Stimulated activated CD8-positive, alpha-beta memory T cell treated with anti-CD3 and anti-CD28 coated beads, Interleukin-7, amount 100 ng/mL, for 4 hours (primary cell): Measurements from ENCODE around the gene GALNT10.
A peak's percentile ranks its signal among the peaks of the same experiment; 100 is the strongest.

Experiments used
- DNase-seq, 2 donors: peaks; one replicate each; pipeline ENCODE4 v3.0.0-alpha.2; 2020; ENCODE audit warnings: low read depth in 2 of 2

GALNT10 gene

DNA sequence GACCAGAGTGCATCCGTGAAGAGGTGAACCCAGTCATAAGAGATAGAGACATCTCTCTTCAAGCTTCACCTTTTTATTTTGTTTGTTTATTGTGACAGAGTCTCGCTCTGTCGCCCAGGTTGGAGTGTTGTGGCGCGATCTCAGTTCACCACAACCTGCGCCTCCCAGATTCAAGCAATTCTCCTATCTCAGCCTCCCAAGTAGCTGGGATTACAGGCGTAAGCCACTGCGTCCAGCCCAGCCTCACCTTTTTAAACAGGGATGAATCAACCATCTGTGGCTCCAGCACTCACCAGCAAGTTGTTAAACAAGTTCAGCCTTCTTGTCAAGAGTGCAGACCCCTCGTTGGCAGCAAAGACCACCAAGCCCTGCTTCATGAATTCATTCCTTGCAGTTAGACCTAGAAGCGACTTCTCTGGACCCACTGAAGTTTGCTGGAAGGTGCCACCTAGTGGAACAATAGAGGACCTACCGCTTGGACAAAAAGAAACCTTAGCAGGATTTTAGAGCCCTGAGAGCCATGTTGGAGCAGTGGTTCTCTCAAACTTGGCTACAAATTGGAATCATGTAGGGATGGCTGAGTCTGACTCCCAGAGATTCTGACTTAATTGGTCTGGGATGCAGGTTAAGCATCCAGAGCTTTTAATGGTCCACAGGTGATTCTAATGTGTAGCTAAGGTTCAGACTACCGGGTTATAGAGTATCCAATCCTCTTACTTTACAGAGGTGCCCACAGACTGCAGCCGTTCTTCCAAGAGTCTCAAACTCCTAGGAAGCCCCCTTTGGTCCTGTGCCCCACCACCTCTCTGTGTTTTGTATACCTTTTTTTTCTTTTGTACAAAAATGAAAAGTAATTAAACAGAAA is 10.5 kb upstream of the GALNT10 start:
- no peak for DNase-seq

DNA sequence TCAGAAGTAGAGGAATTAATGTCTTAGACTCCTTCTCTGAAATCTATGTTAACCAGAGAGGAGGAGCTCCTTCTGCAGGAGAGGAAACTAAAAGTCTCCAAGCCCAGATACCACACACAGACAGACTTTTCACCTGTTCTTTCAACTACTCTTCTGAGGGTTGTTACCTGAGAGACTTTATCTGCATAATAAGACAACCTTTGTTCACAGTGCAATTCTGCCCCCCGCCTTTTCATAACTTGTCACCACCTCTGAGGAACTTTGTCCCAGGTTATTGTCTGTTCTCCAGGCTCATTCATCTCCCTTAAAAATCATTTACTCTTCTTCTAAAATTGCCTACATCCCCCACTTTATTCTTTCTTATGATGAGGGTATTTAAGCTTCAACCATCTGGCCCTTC is 9.4 kb upstream of the GALNT10 start:
- DNase-seq, result no peak

DNA sequence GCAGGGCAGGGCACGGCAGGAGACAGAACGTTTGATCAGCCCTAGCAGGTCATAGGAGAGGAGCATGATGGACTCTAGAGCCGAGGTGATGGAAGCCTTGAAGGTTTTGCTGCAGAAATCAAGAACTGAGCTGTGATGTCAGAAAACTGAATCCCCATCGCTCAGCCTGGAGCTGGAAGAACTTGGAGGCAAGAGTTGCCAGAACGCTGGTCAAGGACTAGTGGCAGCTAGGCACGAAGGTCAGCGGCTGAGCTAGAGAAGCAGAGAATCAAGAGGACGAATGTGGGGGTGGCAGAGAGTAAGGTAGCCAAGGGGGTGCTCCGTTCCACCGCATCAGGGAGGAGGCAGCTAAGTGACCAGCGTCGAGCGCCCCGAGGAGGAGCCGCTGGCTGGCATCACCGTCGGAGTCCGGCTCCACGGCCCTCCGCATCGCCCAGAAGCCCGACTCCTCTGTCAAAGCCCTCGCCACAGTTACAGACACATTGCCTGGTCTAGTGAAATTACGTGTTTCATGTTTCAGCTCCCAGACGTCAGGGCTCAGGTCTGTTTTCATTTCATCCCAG is 1.2 kb upstream of the GALNT10 start:
- DNase-seq, result no peak

DNA sequence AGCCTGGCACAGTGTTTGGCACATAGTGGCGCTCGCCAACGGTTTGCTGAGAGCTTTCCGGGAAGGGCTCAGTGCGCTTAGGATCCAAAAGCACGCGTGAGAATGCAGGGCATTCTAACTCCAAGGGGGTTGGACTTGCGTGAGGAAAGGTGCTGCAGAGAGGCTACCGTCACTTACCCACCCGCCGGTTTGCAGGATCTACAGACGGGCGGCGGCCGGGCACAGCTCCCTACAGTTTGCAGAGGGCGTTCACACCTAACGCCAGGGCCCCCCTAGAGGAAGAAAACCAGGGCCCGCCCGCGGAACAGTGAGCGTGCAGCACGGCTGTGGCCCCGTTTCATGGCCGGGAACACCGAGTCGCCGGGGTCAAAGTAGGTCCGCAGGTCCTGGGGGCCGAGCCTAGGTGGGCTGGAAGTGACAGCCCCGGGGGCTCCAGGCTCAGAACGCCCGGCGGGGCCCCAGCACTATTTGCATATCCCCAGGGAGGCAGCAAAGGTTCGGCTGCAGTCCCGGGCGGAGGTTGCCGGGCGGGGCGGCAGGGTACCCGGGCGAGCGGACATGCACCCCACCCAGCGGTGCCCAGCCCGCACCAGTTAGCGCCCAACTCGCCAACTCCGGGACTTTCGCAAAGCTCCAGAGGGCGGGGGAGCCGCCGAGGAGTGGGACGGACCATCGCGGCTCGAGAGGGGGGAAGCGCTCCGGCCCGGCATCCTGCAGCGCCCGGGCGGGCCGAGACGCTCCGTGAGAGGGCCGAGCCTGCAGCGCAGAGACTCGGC is 526 bp upstream of the GALNT10 start:
- peak; percentile 59 to 74 for DNase-seq

DNA sequence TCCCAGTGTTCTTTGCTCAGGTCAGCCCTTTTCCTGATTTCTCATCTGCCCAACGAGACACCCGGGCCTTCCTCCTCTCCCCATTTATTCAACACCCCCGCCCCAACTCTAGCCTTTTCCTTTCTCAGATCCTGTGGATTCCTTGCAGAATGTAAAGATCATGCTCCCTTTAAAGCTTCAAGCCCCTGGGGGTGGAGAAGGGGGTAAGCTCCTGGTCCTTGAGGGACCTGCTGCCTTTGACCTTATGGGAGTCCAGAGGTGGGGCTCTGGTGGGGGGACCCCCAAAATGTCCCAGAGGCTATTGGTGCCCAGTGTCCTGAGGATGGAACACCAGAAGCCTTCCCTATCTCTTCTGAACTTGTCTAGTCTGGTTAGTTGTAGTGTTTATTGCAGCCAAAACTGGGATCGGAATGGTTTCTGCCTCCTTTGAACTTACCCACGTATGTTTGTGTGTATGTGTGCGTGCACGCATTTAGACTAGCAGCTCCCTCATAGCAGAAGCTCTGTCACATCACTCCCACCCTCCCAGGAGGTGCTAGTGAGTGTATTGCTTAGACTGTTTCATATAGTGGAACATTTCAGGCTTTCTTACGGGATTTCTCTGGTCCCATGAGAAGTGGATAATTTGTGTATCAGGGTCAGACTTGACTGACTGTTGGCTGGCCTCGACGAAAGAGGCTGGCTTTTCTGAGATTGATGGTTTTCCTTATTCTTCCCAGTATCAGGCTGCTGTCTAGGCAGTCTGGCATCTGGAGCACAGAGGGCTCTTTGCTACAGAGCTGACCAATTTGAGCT is 1.1 kb downstream of the GALNT10 start:
- no peak for DNase-seq

DNA sequence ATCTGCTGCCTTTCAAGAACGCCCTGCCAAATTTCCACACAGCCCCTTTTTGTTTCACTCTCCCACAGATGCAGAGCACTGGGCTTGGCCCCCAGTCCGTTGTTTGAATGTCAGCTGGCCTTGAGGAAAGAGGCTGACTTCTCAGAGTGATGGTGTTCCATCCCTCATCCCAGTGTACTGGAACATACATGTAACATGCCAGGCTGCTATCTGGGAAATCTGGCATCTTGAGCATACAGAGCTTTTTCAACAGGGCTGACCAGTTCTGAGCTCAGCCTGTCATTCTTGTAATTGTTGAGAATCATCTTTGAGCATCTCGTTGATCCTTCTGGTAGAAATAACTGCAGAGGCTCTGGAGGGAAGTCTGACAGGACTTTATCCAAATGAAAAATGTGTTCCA is 2.8 kb downstream of the GALNT10 start:
- DNase-seq, result no peak

DNA sequence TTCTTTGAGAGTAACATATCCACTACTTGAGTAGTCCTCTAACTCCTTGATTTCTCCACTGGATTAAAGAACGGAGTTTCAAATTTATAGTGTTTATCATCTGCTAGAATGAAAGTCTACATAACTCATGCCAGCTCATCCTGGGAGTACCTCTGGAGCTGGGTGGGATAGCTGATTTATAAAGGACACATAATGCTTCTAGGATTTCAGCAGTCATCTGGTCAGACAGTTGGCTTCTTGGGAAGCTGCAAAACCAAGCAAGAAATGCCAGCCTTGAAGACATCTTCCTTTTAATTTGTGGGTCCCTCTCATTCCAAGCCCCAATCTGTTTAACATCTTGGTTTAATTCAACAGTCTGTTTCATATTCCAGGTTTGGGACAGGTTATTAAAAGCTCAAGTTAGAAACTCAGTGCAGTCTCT is 3.2 kb downstream of the GALNT10 start:
- no peak for DNase-seq

DNA sequence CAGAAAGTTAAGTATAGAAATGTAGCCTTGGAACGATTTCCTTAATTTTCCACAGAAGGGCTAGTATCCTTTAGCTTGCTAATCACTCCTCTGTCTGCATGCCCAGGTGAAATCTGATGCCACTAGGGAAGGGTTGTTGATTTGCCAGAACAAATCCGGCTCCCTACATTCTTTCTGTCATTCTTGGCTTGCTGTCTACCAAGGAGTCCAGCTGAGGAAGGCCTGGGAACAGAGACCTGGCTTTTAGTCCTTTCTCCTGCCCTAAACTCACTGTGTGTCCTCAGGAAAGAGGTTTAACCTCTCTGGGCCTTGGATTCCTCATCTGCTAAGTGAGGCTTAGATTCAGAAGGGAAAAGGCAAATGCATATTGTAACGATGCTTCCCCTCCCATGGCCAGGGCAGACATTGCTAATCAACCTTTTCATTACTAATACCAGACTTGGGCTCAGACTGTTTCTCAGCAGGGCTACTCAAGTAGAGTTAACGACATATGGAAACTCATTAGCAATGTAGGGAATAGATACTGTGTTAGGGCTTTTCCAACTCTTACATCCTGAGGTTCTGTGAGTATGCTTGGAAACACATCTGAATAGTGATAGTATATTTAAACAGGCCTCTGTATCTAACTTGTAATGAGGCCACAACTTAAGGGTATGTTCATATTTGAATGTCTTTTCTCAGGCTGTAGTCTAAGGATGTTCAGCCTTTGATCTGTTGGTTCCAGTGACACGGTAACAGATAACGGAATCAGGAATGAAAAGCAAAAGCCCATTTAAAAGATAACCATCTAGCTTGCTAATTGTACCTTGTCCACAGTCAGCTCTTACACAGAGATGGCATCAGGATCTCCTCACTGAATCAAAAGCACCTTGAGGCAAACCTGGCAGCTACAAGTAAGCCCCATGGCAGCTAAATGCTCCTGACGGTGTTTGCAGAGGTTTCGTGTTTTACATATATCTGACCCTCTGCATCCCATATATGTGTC is 4.1 kb downstream of the GALNT10 start:
- DNase-seq, result no peak

DNA sequence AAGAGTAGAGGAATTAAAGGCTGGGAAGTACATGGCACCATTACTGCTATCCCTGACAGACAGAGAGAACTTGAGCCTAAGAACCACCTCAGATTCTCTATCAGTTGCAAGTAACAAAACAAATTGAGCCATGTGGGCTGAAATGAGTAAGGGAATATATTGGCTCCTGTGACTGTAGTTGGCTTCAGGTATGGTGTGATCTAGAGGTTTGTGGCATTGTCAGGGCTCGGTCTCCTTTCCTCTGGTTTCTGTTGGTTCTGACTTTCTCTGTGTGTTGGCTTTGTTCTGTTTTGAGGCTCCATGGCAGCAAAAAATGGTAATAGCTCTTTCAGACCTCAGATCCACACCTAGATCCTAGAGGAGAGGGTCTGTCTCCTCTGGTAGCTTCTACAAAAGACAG is 5.7 kb downstream of the GALNT10 start:
- no peak for DNase-seq

DNA sequence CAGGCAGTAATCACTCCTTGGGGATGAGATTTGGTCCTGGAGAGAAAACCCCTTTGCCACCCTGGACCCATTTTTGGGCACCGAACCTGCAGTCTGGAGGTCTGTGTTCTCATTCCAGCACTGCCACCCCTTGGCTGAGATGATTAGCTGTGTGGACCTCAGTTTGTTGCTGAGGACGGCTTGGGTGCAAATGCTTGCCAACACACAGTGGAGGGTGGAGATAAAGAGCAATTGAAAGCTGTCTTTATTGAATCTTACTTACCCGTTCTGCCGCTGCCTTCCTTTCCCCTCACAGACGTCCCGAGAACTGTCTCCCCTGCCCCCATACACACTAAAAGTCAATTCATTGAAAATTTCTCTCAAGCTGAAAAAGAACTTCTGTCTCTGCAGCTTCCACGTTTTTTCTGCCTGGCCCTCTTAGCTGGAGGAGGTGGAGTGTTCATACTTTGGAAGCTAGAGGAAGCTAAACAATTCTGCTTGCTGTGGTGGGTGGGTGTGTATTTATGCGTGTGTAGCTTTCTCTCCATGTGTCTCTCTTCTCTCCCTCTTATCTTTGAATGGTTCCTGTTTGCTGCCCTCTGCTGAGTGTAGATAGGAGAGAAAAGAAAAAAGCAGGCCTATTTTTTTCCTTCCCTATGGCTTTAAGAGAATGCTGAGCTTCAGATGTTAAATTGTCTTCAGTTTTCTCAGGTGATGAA is 6.6 kb downstream of the GALNT10 start:
- no peak for DNase-seq

DNA sequence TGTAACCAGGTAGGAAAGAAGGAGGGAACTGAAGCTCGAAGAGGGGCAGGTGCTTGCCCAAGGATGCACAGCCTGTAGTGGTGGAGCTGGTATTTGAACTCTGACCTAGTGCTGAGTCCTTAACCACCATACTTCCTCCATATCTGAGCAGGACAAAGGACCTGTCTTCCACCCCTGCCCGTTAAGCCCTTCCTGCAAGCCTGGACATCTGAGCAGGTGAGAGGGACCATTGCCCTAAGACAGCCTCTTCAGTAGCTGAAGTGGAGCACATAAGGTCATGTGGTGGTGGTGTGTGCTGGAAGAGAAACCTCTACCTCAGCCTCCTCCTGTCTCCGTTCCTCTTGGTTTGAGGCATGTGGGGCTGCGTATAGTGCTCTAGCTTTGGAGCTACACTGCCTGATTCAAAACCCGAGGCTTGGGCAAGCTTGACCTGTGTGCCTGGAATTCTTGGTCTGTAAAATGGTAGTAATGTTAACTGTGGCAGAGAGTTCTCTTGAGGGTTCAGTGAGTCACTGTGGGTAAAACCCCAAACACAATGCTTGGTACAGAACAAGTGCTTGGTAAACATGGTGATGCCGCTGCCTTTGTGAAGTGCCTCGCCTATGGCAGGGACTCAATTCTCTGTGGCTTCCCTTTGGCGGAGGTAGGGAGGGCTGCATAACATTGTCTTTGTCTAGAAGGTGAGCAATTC is 7.4 kb downstream of the GALNT10 start:
- peak; percentile 54 to 55 for DNase-seq

DNA sequence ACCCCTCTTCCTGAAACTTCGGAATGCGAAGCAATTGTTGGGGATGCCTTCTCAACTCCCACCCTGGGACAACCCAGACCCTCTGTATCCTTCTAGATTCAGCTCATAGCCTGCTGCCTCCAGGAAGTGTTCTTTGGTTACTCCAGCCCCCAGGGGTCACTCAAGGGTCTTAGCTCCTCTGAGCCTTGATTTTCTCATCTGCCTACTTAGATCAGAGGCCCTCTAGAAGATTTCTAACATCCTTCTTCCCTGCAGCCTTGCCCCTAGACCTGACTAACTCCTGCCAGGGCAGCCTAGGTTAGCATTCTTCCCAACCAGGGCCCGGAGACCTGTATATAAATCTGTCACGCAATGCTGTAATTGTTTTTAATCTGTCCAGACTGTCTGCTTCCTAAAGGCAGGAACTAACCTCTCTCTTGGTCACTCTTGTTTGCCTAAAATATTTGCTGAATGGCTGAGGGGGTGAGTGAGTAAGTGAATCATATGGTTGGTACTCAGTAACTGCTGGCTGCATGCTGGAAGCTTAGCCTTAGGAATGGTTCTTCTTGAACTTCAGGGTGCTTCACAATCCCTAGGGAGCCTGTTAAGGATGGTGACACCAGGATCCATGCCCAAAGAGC is 8.2 kb downstream of the GALNT10 start:
- no peak for DNase-seq

DNA sequence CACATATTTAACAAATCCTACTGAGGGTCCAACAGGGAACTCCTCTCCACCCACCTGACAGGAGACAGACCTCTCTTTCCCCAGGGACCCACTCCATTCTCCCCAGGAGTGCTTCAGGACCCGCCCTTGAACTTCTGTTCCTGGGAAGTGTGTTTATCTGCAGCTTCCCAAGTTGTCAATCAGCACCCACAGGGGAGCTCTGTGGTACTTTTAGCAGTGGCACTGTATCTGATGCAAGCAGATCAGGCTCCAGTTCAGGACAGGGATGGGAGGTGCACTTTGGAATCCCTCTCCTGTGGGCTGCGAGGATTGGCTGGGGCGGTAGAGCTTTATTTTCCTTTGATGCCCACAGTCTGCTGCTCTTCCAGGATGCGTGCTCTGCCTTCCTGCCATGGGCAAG is 8.7 kb downstream of the GALNT10 start:
- DNase-seq, result no peak

DNA sequence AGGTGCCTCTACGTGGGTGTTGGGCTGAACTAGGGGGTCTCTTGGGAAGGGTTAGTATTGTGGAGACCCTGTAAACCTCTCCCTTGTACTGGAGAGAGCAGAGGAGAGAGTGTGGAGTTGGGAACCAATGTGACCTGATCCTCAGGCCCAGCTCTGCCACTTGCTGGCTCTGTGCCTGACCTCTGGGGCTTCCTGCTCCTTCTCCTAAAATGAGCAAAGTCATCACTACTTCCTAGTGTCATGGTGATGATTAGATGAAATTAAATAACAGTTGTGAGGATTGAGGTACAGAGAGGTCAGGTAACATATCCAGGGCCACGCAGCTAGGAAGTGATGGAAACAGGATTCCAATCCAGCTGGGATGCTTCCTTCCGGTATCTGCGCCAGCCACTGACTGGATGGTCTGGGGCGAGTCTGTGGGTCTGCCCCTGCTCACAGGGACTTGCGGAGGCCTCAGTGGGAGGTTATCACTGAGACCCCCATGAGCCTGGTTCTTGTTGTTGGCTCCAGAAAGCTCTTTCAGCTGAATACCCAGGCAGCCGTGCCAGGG is 9.2 kb downstream of the GALNT10 start:
- no peak for DNase-seq

DNA sequence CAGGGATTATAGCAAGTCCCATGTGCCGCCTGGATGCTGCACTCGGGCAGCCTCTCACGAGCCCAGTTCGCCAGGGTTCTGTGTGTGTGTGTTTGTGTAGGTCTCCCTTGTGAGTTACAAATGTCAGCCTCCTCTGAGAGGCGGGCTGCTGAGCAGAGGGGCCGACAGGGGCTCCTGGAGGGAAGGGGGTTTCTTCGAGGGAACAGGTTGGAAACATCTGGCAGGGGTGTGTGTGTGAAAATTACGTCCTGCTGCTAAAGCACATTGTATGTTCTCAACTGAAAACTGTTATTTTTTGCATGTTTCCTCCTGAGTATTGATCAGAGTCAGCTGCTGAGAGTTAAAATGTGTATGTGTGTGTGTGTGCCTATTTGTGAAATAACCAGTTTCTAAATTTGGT is 9.7 kb downstream of the GALNT10 start:
- DNase-seq, result no peak

DNA sequence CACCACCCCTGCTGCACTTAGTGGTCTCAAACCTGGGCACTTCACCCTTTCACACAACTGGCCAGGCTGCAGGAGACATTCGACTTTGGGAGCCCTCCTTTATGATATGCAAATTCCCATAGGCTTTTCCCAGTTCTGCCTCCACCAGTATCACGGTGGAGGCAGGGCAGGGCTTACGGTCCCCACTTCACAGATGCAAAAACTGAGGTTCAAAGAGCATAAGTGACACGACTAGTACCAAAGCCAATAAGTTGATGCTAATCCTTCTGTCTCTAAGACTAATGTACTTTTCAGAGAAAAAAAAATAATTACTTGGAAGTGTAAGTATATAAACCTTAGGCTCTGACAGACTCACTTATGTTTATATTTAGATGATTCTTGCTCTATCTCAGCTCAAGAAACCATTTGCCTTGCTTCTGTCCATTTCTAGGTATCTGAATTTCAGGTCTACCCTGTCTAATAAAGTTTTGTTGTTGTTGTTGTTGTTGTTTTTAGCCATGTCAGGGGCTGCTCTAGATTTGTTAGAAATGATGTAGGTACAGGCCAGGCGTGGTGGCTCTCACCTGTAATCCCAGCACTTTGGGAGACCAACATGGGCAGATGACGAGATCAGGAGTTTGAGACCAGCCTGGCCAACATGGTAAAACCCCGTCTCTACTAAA is 10.7 kb downstream of the GALNT10 start:
- DNase-seq, result no peak

DNA sequence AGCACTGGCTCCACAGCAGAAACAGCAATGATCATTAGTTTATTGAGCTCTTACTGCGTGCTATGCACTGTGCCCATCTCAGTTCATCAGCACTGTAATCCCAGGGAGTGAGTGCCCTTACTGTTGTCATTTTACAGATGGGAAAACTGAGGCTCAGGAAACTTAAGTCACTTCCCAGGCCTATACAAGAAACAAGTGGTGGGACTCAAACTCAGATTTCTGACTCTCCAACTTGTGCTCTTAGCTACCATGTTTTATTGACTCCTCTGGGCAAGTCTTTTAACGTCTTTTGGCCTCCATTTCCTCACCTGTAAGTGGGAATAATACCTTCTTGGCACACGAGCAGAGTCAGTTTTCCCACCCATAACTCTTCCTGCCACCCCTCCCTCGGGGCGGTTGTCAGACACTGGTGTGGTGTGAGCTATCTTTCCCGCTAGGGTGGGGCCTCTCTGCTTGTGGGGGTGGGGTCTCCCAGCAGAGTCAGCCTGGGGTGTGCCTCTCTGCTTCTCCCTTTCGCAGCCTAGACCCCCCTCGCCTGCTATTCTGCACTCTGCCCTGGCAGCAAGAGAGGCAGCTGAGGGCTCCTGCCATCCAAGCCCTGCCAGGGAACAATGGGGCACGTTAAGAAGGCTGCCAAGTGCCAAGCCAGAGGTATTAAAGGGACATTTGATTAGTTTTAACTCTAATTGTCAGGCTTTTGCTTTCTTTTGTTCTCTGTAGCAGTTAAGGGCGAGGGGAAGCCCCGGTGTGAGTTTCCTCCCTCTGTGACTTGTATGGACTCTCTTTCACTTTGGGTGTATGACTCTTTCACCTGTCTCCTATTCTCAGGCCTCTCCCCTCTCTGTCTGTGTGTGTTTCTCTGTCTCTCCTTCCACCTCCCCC is 12.1 kb downstream of the GALNT10 start:
- peak in 1 of 2 donors; percentile 29 for DNase-seq
